Measurements from ENCODE around the gene ABI1. TPM values are rescaled to one million over a fixed set of nuclear protein-coding genes. Genes with fewer than 3 reads are reported as not detected.

Gene ABI1
- total RNA-seq, 1 experiment from 2014 or later: 36.9 TPM

DNA sequence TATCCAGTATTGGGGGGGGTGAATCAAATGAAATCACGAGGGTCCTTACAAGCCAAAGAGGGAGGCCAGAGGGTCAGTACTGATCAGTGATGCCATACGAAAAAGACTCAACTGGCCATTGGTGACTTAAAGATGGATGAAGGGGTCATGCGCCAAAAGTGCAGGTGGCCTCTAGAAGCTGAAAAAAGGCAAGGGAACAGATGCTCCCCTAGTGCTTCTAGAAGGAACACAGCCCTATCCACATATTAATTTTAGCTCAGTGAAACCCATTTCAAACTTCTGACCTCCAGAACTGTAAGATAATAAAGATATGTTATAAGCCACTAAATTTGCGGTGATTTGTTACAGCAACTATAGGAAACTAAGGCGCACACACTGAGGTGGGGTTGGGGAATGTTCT lies 62.5 kb downstream of the ABI1 start:
- no peaks in the 10 kb centered on the region for H3K27me3 ChIP-seq (ENCODE audit: insufficient read depth, low read length)
- H4K8ac ChIP-seq (replicated peaks; ENCODE audit: insufficient read length, low read depth, low read length): no peak overlapping the region
- no peak overlapping the region for H4K5ac ChIP-seq (ENCODE audit: insufficient read length, low read depth, low read length)
- H3K9ac ChIP-seq (ENCODE audit: extremely low read depth, insufficient read length, low read length): no peak overlapping the region
- no peak for TF ChIP-seq CTCF (conservative IDR thresholded peaks at IDR 0.05)
- no peak overlapping the region for H3K14ac ChIP-seq (ENCODE audit: insufficient read depth, low read length)
- no peak overlapping the region for H3K27ac ChIP-seq (ENCODE audit: insufficient read length, low read depth, low read length)
- no peak overlapping the region for H3K4me2 ChIP-seq (ENCODE audit: insufficient read depth, insufficient read length, low read length)
- H3K9me3 ChIP-seq (ENCODE audit: control insufficient read depth, low read depth, low read length): no peaks in the 10 kb centered on the region
- H3T11ph ChIP-seq (ENCODE audit: low read length): no peak overlapping the region
- no peak overlapping the region for H2BK5ac ChIP-seq (ENCODE audit: insufficient read length, low read length)
- peaks cover 5% of the 10 kb centered on the region; the same call in 1 of the 2 replicates for H3K4me1 ChIP-seq (ENCODE audit: insufficient read depth, low read length)
- H3K23ac ChIP-seq (ENCODE audit: insufficient read length, low read depth, low read length): no peak overlapping the region
- H4K91ac ChIP-seq (ENCODE audit: insufficient read length, low read depth, low read length): no peak overlapping the region
- DNase-seq: no peak
- H2BK20ac ChIP-seq (ENCODE audit: low read depth, low read length, poor library complexity, severe bottlenecking): no peak overlapping the region
- no peak overlapping the region for H2BK120ac ChIP-seq (ENCODE audit: low read depth, low read length, poor library complexity, severe bottlenecking)
- no peak overlapping the region for H3K4me3 Mint-ChIP-seq
- no peak overlapping the region for H3K4ac ChIP-seq (ENCODE audit: low read depth, low read length)
- H3K79me2 ChIP-seq (ENCODE audit: insufficient read depth, low read length): peaks cover 2% of the 10 kb centered on the region; the same call in 1 of the 2 replicates
- H3K27ac Mint-ChIP-seq: no peak overlapping the region
- no CpG with 5 or more reads among the region's 5 CpGs for WGBS (ENCODE audit: extremely low coverage, insufficient read length, low lambda C conversion rate)
- no peaks in the 10 kb centered on the region for H3K23me2 ChIP-seq (ENCODE audit: insufficient read length, low read depth, low read length, poor library complexity, severe bottlenecking)
- no peak overlapping the region for H3K18ac ChIP-seq (ENCODE audit: insufficient read length, low read depth, low read length)
- H3K4me1 Mint-ChIP-seq: peaks cover 11% of the 10 kb centered on the region in 2 experiments
- no peak overlapping the region for H2BK15ac ChIP-seq (ENCODE audit: low read depth, low read length)
- H2AK5ac ChIP-seq (ENCODE audit: insufficient read length, low read length): no peak overlapping the region
- H2AFZ ChIP-seq (ENCODE audit: low read length): no peak overlapping the region
- peaks cover 12 to 18% of the 10 kb centered on the region in 2 experiments; a peak in 4 of 5 replicates for H3K9me3 Mint-ChIP-seq
- H3K27me3 Mint-ChIP-seq (ENCODE audit: low read depth): no peaks in the 10 kb centered on the region
- no peak overlapping the region for H3K56ac ChIP-seq (ENCODE audit: insufficient read length, low read depth, low read length)
- H2BK12ac ChIP-seq (ENCODE audit: insufficient read length, low read depth, low read length): no peak overlapping the region
- H3K36me3 Mint-ChIP-seq (ENCODE audit: insufficient read depth in 1 of 3, low read depth in 3 of 3): peaks cover 0 to 23% (median 18%) of the 10 kb centered on the region in 3 experiments; a peak in 5 of 7 replicates
- H4K20me1 ChIP-seq (ENCODE audit: control insufficient read depth, insufficient read depth, insufficient read length): no peaks in the 10 kb centered on the region
- H3K79me1 ChIP-seq (ENCODE audit: insufficient read depth, low read depth, low read length, poor library complexity, severe bottlenecking): no peaks in the 10 kb centered on the region

All from H9 (cell line).